Stimulated activated CD4-positive, alpha-beta T cell treated with anti-CD3 and anti-CD28 coated beads, Interleukin-12 subunit alpha, Interleukin-12 subunit beta, amount 100 ng/mL, for 48 hours (primary cell): ENCODE data around the gene RGS12.

Source experiments
- DNase-seq, 3 donors: peaks; one replicate each; pipeline ENCODE4 v3.0.0-alpha.2; 2020; ENCODE audit warnings: low read depth in 2 of 3, low spot score in 1 of 3

Gene RGS12

GRCh38 chr4:3310301-3311094 is 17.7 kb downstream of the RGS12 start:
- DNase-seq, result no peak

GRCh38 chr4:3311095-3311372 is 18.2 kb downstream of the RGS12 start:
- no peak for DNase-seq

GRCh38 chr4:3311489-3312171 is 18.8 kb downstream of the RGS12 start:
- no peak for DNase-seq

- no peak for DNase-seq
Measured at GRCh38 chr4:3312362-3312761, 19.5 kb downstream of the RGS12 start.

GRCh38 chr4:3313139-3313538 is 20.3 kb downstream of the RGS12 start:
- no peak for DNase-seq

- DNase-seq, result no peak
Measured at GRCh38 chr4:3313556-3314228, 20.9 kb downstream of the RGS12 start.

GRCh38 chr4:3314706-3315260 is 22.0 kb downstream of the RGS12 start:
- no peak for DNase-seq

GRCh38 chr4:3315566-3315965 is 22.7 kb downstream of the RGS12 start:
- no peak for DNase-seq

- DNase-seq, result no peak
Measured at GRCh38 chr4:3316146-3316545, 23.3 kb downstream of the RGS12 start.

- no peak for DNase-seq
Measured at GRCh38 chr4:3317011-3317655, 24.3 kb downstream of the RGS12 start.

- DNase-seq, result no peak
Measured at GRCh38 chr4:3317656-3318211, 24.9 kb downstream of the RGS12 start.

- DNase-seq, result no peak
Measured at GRCh38 chr4:3318561-3319021, 25.8 kb downstream of the RGS12 start.

GRCh38 chr4:3320361-3321023 is 27.7 kb downstream of the RGS12 start:
- DNase-seq, result no peak

- DNase-seq, result no peak
Measured at GRCh38 chr4:3321295-3321889, 28.6 kb downstream of the RGS12 start.

- no peak for DNase-seq
Measured at GRCh38 chr4:3322059-3322550, 29.3 kb downstream of the RGS12 start.

GRCh38 chr4:3323071-3323481 is 30.3 kb downstream of the RGS12 start:
- DNase-seq, result no peak

- DNase-seq, result no peak
Measured at GRCh38 chr4:3324093-3324815, 31.4 kb downstream of the RGS12 start.

- no peak for DNase-seq
Measured at GRCh38 chr4:3328814-3329663, 36.2 kb downstream of the RGS12 start.
